SK-N-SH treated with all-trans-retinoic acid at 6 μM for 48 hours (cell line): ENCODE results near the gene CDKN1B.

Source experiments
- GLIS3 ChIP-seq: fragments of 250-450 bp; sonication (Bioruptor Pico); IDR thresholded peaks from 2 replicates; pipeline ENCODE4 v1.5.0; 2020; ENCODE audit warnings: mild to moderate bottlenecking, moderate library complexity
- RARB ChIP-seq: fragments of 250-450 bp; sonication (Bioruptor Pico); IDR thresholded peaks from 2 replicates; pipeline ENCODE4 v1.8.0; 2021; ENCODE audit warnings: mild to moderate bottlenecking, moderate library complexity
- ZFP30 ChIP-seq: fragments of 450-650 bp; formaldehyde crosslinking; IDR thresholded peaks from 2 replicates; pipeline ENCODE4 v1.5.0; 2022; ENCODE audit warnings: mild to moderate bottlenecking, moderate library complexity
- ZNF565 ChIP-seq: fragments of 450-650 bp; formaldehyde crosslinking; conservative IDR thresholded peaks from 2 replicates; pipeline ENCODE4 v1.5.0; 2020; ENCODE audit warnings: low read depth, mild to moderate bottlenecking, moderate library complexity
- TF ChIP-seq, protein P1 (sequence below): fragments of 250-450 bp; sonication (Bioruptor Pico); IDR thresholded peaks from 2 replicates; pipeline ENCODE4 v1.5.0; 2020; ENCODE audit warnings: mild to moderate bottlenecking, moderate library complexity
- TF ChIP-seq, protein P2 (sequence below): fragments of 250-450 bp; sonication (Bioruptor Pico); IDR thresholded peaks from 2 replicates; pipeline ENCODE4 v1.5.1; 2020; ENCODE audit warnings: low read depth, mild to moderate bottlenecking, moderate library complexity

DNA sequence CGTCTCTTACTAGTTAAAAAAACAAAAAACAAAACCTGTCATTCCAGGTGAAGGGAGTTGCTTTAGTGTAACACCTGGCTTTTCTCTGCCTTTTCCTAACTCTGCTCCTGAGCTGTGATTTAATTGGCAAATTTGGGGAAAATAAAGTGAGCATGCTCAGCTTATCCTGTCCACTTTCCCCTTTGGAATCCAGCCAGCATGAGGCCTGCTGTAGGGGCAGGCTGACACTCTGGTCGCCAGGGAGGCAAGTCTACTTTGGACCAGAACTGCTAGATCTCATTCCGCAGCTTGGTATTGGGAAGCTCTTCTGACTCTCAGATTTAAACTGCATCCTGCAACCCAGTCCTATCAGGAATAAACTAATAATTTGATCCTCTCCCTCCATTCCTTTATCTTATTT is 30.1 kb downstream of the CDKN1B start:
- TF ChIP-seq, protein P1, sequence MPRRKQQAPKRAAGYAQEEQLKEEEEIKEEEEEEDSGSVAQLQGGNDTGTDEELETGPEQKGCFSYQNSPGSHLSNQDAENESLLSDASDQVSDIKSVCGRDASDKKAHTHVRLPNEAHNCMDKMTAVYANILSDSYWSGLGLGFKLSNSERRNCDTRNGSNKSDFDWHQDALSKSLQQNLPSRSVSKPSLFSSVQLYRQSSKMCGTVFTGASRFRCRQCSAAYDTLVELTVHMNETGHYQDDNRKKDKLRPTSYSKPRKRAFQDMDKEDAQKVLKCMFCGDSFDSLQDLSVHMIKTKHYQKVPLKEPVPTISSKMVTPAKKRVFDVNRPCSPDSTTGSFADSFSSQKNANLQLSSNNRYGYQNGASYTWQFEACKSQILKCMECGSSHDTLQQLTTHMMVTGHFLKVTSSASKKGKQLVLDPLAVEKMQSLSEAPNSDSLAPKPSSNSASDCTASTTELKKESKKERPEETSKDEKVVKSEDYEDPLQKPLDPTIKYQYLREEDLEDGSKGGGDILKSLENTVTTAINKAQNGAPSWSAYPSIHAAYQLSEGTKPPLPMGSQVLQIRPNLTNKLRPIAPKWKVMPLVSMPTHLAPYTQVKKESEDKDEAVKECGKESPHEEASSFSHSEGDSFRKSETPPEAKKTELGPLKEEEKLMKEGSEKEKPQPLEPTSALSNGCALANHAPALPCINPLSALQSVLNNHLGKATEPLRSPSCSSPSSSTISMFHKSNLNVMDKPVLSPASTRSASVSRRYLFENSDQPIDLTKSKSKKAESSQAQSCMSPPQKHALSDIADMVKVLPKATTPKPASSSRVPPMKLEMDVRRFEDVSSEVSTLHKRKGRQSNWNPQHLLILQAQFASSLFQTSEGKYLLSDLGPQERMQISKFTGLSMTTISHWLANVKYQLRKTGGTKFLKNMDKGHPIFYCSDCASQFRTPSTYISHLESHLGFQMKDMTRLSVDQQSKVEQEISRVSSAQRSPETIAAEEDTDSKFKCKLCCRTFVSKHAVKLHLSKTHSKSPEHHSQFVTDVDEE = no peak
- TF ChIP-seq ZNF565 (CRISPR knock-in tag) = no peak
- TF ChIP-seq, protein P2, sequence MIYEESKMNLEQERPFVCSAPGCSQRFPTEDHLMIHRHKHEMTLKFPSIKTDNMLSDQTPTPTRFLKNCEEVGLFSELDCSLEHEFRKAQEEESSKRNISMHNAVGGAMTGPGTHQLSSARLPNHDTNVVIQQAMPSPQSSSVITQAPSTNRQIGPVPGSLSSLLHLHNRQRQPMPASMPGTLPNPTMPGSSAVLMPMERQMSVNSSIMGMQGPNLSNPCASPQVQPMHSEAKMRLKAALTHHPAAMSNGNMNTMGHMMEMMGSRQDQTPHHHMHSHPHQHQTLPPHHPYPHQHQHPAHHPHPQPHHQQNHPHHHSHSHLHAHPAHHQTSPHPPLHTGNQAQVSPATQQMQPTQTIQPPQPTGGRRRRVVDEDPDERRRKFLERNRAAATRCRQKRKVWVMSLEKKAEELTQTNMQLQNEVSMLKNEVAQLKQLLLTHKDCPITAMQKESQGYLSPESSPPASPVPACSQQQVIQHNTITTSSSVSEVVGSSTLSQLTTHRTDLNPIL (CRISPR knock-in tag) = no peak
- no peak for TF ChIP-seq ZFP30 (CRISPR knock-in tag)
- no peak for TF ChIP-seq GLIS3 (CRISPR knock-in tag)
- no peak for TF ChIP-seq RARB (CRISPR knock-in tag)
